Muscle of back (tissue), 11 donors: ENCODE data around the gene CDH23. TPM values are rescaled to one million over a fixed set of nuclear protein-coding genes. Genes with fewer than 3 reads are reported as not detected.
A peak's percentile ranks its signal among the peaks of the same experiment; 100 is the strongest.
"Not testable (repeated sequence)": the region's sequence is repeated elsewhere in the genome, so short reads cannot be mapped to it uniquely, and the experiment has no call there.

Experiments
- DNase-seq, 3 donors: peaks; one replicate each; pipeline versions ENCODE4 v3.0.0 to v3.0.0-alpha.2; 2013
- polyA plus RNA-seq, 10 donors: library from polyadenylated mRNA; unstranded; fragments of 120-200 nt; gene quantifications; one replicate each; pipeline ENCODE4 v1.2.1, GENCODE V29; 2013; ENCODE audit not compliant: insufficient read length in 10 of 10

The CDH23 gene
- polyA plus RNA-seq, 10 donors = 3.1 to 5.7 (median 4.1) TPM

DNA sequence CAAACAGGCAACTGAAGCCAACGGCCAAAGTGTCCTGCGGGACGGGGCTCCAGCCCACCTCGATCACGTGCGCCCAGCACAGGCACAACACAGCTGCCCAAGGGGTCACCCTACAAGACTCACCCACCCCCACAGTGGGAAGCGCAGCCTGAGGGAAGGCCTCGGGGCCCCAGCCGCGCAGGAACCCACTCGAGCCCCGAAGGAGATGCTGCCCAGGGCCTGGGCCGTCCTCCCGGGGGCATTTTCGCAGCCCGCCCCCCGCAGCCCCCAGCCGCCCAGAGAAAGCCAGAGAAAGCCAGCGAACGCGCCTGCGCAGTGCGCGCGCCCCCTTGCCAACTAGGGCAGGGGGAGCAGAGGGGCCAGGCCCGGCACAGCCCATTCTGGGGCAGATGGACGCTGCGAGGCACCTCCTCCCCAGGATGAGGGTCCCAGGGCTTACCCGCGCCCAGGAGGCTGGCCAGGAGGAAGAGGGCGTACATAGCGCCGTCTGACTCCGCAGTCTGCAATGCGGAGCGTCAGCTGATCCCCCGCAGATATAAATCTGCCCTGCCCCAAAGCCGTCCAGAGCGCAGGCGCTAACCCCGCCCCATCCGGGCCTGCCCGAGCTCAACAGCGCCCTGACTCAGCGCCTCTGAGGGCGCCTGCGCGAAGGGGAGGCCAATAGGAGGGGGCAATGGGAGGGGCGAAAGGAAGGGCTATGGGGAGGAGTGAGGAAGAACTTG lies 454.2 kb downstream of the CDH23 start, which contains the start of gene PSAP:
Gene PSAP (minus strand): TSS at position 509 of the 722 bp plus-strand sequence. CDS start 30 bp downstream, at position 479.
- DNase-seq = peak; percentile 99

DNA sequence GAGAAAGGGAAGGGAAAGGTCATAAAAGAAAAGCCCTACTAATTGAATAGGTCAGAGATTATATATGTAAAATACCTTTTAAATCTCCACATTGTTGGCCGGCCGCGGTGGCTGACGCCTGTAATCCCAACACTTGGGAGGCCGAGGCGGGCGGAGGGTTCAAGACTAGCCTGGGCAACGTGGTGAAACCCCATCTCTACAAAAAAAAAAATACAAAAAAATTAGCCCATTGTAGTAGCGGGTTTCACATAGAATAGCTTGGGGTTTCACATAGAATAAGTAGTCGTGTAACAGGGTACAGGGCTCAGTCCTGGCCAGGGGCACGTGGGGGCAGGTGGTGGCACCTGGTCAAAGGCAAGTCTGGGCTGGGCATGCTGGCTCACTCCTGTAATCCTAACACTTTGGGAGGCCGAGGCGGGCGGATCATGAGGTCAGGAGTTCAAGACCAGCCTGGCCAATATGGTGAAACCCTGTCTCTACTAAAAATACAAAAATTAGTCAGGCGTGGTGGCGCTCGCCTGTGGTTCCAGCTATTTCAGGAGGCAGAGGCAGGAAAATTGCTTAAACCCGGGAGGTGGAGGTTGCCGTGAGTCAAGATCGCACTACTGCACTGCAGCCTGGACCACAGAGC lies 454.9 kb downstream of the CDH23 start:
- DNase-seq = not testable (repeated sequence)

DNA sequence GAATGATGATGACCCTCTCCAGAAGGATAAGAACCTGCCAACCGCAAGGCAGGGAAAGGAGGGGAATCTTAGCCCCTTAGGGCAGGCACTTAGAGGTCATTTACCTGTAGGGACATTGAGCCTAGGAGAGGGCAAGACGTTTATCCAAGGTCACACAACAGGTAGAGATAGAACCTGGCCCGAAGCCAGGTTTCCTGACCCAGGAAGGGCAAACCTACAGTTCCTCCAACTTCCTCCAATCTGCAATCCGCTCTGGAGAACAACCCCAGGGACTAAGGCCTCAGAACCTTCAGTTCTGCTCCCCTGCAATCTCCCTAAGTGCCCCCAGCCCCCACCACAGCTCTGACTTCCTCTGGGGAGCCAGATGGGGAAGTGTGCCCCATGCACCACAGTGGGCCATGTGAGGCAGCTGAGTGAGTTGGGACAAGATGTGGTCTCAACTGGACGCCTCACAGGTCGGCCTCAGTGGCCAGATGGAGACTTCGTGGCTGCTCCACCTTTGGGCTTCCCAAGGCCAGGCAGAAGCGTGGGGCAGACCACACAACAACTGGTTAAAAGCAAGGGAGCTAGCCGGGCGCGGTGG lies 455.7 kb downstream of the CDH23 start:
- peak in 1 of 3 donors; percentile 45 for DNase-seq

DNA sequence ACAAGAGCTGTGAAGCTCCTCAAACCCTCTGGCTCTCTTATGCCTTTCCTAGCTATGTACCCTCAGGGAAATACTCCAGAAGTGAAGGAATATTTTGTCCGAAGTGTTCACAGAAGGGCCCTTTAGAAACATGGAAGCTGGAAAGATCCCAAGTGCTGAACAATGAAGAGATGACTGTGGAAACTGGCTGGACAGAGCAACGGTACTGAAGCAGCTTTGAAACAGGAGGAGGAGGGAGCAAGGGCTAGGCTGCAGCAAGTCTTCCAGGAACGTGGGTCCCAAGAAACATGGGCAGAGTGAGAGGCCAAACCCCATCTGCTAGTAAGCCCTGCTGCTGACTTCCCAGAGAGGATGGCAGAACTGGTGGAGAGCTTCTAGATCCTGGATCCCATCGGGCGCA lies 457.3 kb downstream of the CDH23 start:
- peak in 1 of 3 donors; percentile 44 for DNase-seq

DNA sequence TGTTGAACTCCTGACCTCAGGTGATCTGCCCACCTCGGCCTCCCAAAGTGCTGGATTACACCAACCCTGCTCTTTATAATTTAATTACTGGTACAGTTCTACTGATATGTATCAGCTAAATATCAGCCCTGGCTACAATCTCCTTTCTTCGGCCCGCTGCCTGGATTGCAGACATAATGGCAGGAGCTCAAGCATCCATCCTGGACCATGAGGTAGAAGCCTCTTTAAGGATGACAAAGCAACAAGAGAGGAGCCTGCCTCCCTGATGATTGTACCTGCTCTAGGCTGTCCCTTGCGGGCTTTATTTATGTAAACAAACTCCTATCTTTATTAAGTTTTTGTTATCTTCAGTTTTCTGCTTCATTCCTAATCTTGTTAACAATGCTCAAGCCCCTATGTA lies 459.9 kb downstream of the CDH23 start:
- DNase-seq = no peak

DNA sequence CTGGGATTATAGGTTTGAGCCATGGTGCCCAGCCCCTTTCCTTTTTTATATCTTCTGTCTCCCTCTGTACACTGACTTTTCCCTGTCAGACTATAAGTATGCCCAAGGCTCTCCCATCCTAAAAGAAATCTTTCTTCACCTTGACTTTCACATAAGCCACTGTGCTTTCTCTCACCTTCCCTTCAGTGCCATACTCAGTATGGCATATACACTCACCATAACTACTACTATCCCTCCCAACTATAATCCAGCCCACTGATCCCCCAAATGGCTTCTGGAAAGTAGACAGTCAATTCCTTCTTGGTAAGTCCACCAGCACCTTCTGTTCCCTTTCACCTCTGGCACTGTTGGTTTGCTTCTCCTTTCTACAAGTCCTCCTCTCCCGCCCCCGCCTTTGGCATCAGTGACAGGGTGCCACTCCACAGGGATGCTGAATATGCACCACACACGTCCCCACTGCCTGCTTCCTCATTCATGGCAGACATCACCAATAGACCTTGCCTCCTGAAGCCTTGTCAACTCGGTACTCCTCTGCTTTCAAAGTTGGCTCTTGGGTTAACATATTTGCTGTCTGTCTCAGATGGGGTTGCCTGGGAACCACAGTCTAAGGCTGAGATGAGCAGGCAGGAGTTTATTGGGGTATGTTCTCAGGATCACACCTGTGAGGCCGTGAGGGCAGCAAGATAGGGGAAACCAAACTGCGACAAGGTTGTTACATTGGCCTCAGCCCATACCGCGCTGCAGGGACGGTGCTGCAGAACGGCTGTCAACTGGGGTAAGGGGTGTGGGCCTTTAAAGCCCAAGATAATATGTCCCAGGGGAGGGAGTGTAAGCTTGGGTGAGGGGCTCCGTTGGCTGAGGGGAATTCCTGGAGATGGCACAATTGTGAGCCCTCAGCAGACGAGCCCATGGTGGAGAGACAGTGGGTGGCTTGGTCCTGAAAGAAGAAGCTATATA lies 461.5 kb downstream of the CDH23 start:
- no peak for DNase-seq

DNA sequence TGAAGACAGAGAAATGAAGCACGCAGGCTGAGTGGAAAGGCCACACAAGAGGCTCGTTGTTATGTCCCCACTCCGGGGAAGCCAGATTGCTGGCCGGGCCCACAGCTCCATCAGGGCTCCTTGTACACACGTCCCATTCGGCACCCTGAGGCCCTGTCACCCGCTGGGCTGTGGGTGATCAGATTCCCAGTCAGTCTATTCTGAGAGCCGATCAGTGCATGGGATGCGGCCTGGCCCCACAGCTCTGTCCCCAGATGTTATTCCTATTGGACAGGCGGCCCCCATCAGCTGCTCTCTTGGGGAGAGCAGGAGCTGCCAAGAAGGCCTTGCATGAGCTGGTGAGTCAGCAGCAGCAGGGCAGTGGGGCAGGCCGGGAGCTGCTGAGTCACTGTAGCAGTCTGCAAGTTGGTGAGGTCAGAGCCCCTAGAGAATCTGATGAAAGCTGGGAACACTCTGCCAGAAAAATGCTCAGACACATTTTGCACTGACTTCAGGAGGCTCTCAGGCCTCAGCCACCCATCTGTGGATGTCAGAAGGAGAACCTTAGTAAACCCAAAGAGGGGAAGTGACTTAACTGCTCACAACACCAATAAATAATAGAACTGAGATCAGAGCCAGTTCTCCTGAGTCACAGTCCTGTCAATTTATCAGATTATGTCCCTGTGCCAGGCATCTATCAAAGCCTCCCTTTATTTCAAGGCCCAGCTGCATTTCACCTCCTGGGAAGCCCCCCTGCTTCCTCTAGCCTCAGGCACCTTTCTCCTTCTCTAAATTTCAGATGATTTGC lies 463.7 kb downstream of the CDH23 start:
- DNase-seq = peak; percentile 87 to 99 (median 94)

DNA sequence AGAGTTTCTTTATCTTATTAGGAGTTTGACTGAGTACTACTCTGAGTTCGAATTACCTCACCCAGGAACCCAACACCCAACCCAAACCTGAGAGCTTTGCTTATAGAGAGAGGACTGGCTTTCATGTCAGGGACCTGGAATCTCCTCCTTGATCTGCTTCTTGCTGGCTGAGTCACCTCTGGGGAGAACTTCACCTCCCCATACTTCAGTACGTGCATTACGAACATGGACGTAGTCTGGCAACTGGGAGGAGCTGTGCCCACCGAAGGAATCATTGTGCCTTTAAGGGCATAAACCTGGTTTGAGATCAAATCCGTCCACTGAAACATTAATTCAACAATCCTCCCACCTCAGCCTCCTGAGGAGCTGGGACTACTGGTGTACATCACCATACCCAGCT lies 466.5 kb downstream of the CDH23 start:
- DNase-seq = no peak

DNA sequence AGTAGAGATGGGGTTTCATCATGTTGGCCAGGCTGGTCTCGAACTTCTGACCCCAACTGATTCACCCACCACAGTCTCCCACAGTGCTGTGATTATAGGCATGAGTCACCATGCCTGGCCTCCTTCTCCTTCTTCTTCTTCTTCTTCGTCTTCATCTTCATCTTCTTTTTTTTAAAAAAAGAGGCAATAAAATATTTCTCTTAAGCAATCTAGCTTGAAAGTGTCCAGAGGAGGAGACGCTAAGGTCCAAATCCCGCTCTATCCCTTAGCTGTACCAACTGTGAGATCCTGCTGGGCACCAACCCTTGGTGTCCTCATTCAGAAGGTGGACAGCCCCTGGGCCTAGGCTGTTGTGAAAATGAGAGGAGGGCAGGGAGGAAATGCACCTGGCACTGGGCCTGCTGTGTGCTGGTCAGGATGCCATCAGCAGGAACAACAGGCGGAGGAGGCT lies 468.2 kb downstream of the CDH23 start:
- DNase-seq = peak in 1 of 3 donors; percentile 53

Other genes with a start within 250 kb of the CDH23 start
- 10 to 100 TPM in 7 of 10 donors, 1 to 10 TPM in 3; 8.1 to 17.1 (median 10.4) TPM for gene UNC5B, start 184.3 kb upstream of the CDH23 start, polyA plus RNA-seq
- gene SLC29A3, start 77.7 kb upstream of the CDH23 start, polyA plus RNA-seq = 1 to 10 TPM; 3.0 to 5.9 (median 3.6) TPM